WERI-Rb-1 (cell line): ENCODE data around the gene NUDT8.
"Not testable (repeated sequence)": the region's sequence is repeated elsewhere in the genome, so short reads cannot be mapped to it uniquely, and the experiment has no call there.

Experiments used
- DNase-seq: peaks from one replicate; pipeline ENCODE4 v3.0.0-alpha.2; 2020
- H3K27ac ChIP-seq: fragments of 250-450 bp; sonication (Bioruptor Pico); 2 replicates; pipeline ENCODE4 v1.5.1; 2020; ENCODE audit warnings: mild to moderate bottlenecking, moderate library complexity
- H3K27me3 ChIP-seq: fragments of 250-450 bp; sonication (Bioruptor Pico); 2 replicates; pipeline ENCODE4 v1.5.1; 2021; ENCODE audit warnings: mild to moderate bottlenecking, low read depth, moderate library complexity; ENCODE audit not compliant: insufficient read depth, severe bottlenecking
- H3K36me3 ChIP-seq: fragments of 250-450 bp; sonication (Bioruptor Pico); 2 replicates; pipeline ENCODE4 v1.5.1; 2020; ENCODE audit warnings: mild to moderate bottlenecking, moderate library complexity
- H3K4me3 ChIP-seq: 2 replicates; pipeline ENCODE4 v1.5.1; 2011; ENCODE audit warnings: low read depth, mild to moderate bottlenecking, control low read depth, low read length
- H3K9me3 ChIP-seq: fragments of 250-450 bp; sonication (Bioruptor Pico); 2 replicates; pipeline ENCODE4 v1.5.1; 2021; ENCODE audit warnings: mild to moderate bottlenecking, moderate library complexity; ENCODE audit not compliant: severe bottlenecking
- TF ChIP-seq, protein P1 (sequence below): IDR thresholded peaks from 2 replicates; pipeline ENCODE4 v1.5.1; 2011; ENCODE audit warnings: low read depth, mild to moderate bottlenecking, control low read depth, inconsistent platforms, low read length

Gene NUDT8

GRCh38 chr11:67640021-67640757, 10.5 kb upstream of the NUDT8 start:
- no peaks in the 10 kb centered on the region for H3K27me3 ChIP-seq
- no peaks in the 10 kb centered on the region for H3K36me3 ChIP-seq
- no peak overlapping the region for H3K4me3 ChIP-seq
- peak; percentile 82 for DNase-seq
- peaks cover 3% of the 10 kb centered on the region for H3K9me3 ChIP-seq
- TF ChIP-seq, protein P1, sequence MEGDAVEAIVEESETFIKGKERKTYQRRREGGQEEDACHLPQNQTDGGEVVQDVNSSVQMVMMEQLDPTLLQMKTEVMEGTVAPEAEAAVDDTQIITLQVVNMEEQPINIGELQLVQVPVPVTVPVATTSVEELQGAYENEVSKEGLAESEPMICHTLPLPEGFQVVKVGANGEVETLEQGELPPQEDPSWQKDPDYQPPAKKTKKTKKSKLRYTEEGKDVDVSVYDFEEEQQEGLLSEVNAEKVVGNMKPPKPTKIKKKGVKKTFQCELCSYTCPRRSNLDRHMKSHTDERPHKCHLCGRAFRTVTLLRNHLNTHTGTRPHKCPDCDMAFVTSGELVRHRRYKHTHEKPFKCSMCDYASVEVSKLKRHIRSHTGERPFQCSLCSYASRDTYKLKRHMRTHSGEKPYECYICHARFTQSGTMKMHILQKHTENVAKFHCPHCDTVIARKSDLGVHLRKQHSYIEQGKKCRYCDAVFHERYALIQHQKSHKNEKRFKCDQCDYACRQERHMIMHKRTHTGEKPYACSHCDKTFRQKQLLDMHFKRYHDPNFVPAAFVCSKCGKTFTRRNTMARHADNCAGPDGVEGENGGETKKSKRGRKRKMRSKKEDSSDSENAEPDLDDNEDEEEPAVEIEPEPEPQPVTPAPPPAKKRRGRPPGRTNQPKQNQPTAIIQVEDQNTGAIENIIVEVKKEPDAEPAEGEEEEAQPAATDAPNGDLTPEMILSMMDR: peak; percentile 96
- H3K27ac ChIP-seq: no peak overlapping the region

- peaks cover 3% of the 10 kb centered on the region for H3K9me3 ChIP-seq
- no peaks in the 10 kb centered on the region for H3K36me3 ChIP-seq
- H3K27me3 ChIP-seq: no peaks in the 10 kb centered on the region
- no peak within 1 kb of the TSS for H3K27ac ChIP-seq
- DNase-seq: no peak
- no peak within 1 kb of the TSS for H3K4me3 ChIP-seq
- TF ChIP-seq, protein P1: no peak
Measured at GRCh38 chr11:67639438-67639859, 9.7 kb upstream of the NUDT8 start, which contains the start of gene TBX10. Gene TBX10 (minus strand): TSS chr11:67639763. CDS start chr11:67639472, 291 bp downstream.

- DNase-seq: no peak
- H3K36me3 ChIP-seq: no peaks in the 10 kb centered on the region
- no peak overlapping the region for H3K27ac ChIP-seq
- H3K27me3 ChIP-seq: no peaks in the 10 kb centered on the region
- no peak overlapping the region for H3K4me3 ChIP-seq
- H3K9me3 ChIP-seq: peaks cover under 1% of the 10 kb centered on the region
- TF ChIP-seq, protein P1: no peak
Measured at GRCh38 chr11:67638535-67639437, 9.0 kb upstream of the NUDT8 start.

DNA sequence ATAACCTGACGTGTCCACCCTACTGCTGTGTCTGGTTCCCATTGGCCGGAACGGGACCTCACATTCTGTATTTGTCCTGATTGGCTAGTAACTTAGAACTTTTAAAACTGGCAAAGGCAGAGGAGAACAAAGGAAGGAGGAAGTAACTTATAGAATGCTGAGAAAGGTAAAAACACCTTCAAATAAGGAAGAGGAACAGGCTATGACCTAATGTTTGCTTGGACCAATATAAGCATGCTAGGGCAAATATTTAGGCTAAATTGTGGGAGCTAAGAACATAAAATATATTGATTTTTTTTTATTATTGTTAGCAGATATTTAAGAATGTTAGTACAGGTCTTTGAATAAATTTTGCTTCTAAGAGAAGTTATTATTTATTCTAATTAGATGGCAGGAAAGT, 7.7 kb upstream of the NUDT8 start:
- not testable (repeated sequence) for H3K4me3 ChIP-seq, H3K36me3 ChIP-seq, H3K27ac ChIP-seq, H3K27me3 ChIP-seq, H3K9me3 ChIP-seq, DNase-seq

DNA sequence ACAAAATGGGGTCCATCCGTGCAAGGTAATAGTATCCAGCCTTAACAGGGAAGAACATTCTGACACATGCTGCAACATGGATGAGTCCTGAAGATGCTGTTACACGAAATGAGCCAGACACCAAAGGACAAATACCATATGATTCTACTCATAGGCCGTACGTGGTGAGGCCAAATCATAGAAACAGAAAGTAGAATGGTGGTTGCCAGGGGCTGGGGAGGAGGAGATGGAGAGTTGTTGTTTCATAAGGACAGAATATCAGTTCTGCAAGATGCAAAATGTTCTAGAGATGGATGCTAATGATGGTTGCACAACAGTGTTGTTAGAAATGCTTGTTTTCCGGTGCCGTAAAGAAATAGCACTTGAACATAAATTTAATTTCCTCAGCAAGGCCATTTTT, 7.2 kb upstream of the NUDT8 start:
- Histone ChIP-seq H3K27ac (no peak overlapping the region), H3K9me3 (no peaks in the 10 kb centered on the region), H3K36me3 (no peaks in the 10 kb centered on the region), H3K4me3 (no peak overlapping the region), H3K27me3 (no peaks in the 10 kb centered on the region)
- TF ChIP-seq, protein P1: no peak
- no peak for DNase-seq

DNA sequence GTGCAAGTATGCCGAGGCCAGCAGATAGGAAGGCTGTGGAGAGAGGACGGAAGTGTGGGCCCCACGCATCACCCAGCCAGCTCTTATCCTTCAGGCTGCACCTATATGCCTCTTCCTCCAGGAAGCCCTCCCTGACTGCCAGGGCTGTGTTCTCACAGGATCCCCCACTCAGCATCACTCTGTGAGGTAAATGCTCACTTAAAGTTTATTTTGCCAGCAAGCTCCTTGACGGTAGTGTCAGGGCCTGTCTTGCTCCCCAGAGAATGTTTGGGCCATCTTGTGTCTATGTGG, 5.4 kb upstream of the NUDT8 start:
- Histone ChIP-seq H3K36me3 (no peaks in the 10 kb centered on the region), H3K27ac (no peak overlapping the region), H3K27me3 (no peaks in the 10 kb centered on the region), H3K4me3 (no peak overlapping the region), H3K9me3 (no peaks in the 10 kb centered on the region)
- no peak for DNase-seq
- TF ChIP-seq, protein P1: no peak
